Skin epidermis (tissue), 12 donors: Measurements from ENCODE around the gene AFG1L.
"Not testable (repeated sequence)": the region's sequence is repeated elsewhere in the genome, so short reads cannot be mapped to it uniquely, and the experiment has no call there.

Experiments
- H3K27ac ChIP-seq, 21 experiments: fragments of 200-600 bp; sonication (generic) in 11 of 21; one replicate each; pipeline ENCODE4 v1.5.0; 2020; ENCODE audit warnings: mild to moderate bottlenecking in 3 of 21, inconsistent platforms in 2 of 21, moderate library complexity in 2 of 21
- H3K4me3 ChIP-seq, 7 experiments: fragments of 200-600 bp; sonication (generic) in 2 of 7; one replicate each; pipeline ENCODE4 v1.5.0; 2020; ENCODE audit warnings: inconsistent platforms in 2 of 7, mild to moderate bottlenecking in 2 of 7, moderate library complexity in 1 of 7

AFG1L gene

GRCh38 chr6:108294727-108295625 is at the start of gene AFG1L:
Gene AFG1L, plus strand, starts transcription at chr6:108295054. Its CDS starts 26 bp downstream, at chr6:108295080.
- Histone ChIP-seq H3K4me3 (peak within 1 kb of the TSS; percentile 59 to 81 (median 76)), H3K27ac (peak within 1 kb of the TSS; percentile 87 to 99 (median 97))

GRCh38 chr6:108245095-108245494 is 49.8 kb upstream of the AFG1L start:
- H3K4me3 ChIP-seq, result not testable (repeated sequence)

GRCh38 chr6:108247965-108248536 is 46.8 kb upstream of the AFG1L start:
- H3K4me3 ChIP-seq, result no peak overlapping the region
- no peak overlapping the region for H3K27ac ChIP-seq

More at GRCh38 chr6:108245095-108245494, 49.8 kb upstream of the AFG1L start:
- H3K27ac ChIP-seq, result not testable (repeated sequence)

GRCh38 chr6:108250240-108250866 is 44.5 kb upstream of the AFG1L start:
- H3K27ac ChIP-seq, result no peak overlapping the region
- H3K4me3 ChIP-seq, result no peak overlapping the region

- no peak overlapping the region for H3K27ac ChIP-seq
- H3K4me3 ChIP-seq, result no peak overlapping the region
Observed at GRCh38 chr6:108251252-108251651, 43.6 kb upstream of the AFG1L start.

GRCh38 chr6:108252055-108252454 is 42.8 kb upstream of the AFG1L start:
- Histone ChIP-seq H3K27ac (no peak overlapping the region), H3K4me3 (no peak overlapping the region)

GRCh38 chr6:108253241-108253640 is 41.6 kb upstream of the AFG1L start:
- no peak overlapping the region for H3K27ac ChIP-seq

GRCh38 chr6:108254433-108255410 is 40.1 kb upstream of the AFG1L start:
- no peak overlapping the region for H3K4me3 ChIP-seq
- no peak overlapping the region for H3K27ac ChIP-seq

More at GRCh38 chr6:108253241-108253640, 41.6 kb upstream of the AFG1L start:
- H3K4me3 ChIP-seq, result no peak overlapping the region

GRCh38 chr6:108260126-108260808 is 34.6 kb upstream of the AFG1L start:
- Histone ChIP-seq H3K4me3 (peak overlapping the region; percentile 74 to 99 (median 92)), H3K27ac (peak overlapping the region; percentile 85 to 99 (median 97))

GRCh38 chr6:108260809-108261569 is 33.9 kb upstream of the AFG1L start, which contains the start of gene SNX3:
Gene SNX3, minus strand, starts transcription at chr6:108261040. Its CDS starts 119 bp downstream, at chr6:108260921.
- Histone ChIP-seq H3K4me3 (peak within 1 kb of the TSS; percentile 74 to 99 (median 92)), H3K27ac (peak within 1 kb of the TSS; percentile 85 to 99 (median 97))

GRCh38 chr6:108263371-108263770 is 31.5 kb upstream of the AFG1L start:
- H3K27ac ChIP-seq, result no peak overlapping the region

GRCh38 chr6:108268845-108269244 is 26.0 kb upstream of the AFG1L start:
- no peak overlapping the region for H3K4me3 ChIP-seq
- no peak overlapping the region for H3K27ac ChIP-seq

More at GRCh38 chr6:108263371-108263770, 31.5 kb upstream of the AFG1L start:
- H3K4me3 ChIP-seq, result no peak overlapping the region

- not testable (repeated sequence) for H3K4me3 ChIP-seq, H3K27ac ChIP-seq
Observed at GRCh38 chr6:108269955-108270354, 24.9 kb upstream of the AFG1L start.

GRCh38 chr6:108274546-108274945 is 20.3 kb upstream of the AFG1L start:
- H3K4me3 ChIP-seq, result no peak overlapping the region

GRCh38 chr6:108275976-108276375 is 18.9 kb upstream of the AFG1L start:
- H3K4me3 ChIP-seq, result no peak overlapping the region
- H3K27ac ChIP-seq, result no peak overlapping the region

More at GRCh38 chr6:108274546-108274945, 20.3 kb upstream of the AFG1L start:
- no peak overlapping the region for H3K27ac ChIP-seq

GRCh38 chr6:108277295-108277694 is 17.6 kb upstream of the AFG1L start:
- H3K27ac ChIP-seq, result no peak overlapping the region
- no peak overlapping the region for H3K4me3 ChIP-seq

- H3K27ac ChIP-seq, result no peak overlapping the region
- H3K4me3 ChIP-seq, result no peak overlapping the region
Observed at GRCh38 chr6:108277831-108278230, 17.0 kb upstream of the AFG1L start.

GRCh38 chr6:108285381-108285780 is 9.5 kb upstream of the AFG1L start:
- no peak overlapping the region for H3K4me3 ChIP-seq
- no peak overlapping the region for H3K27ac ChIP-seq
